Measurements from ENCODE around the gene GRM2. TPM values are rescaled to one million over a fixed set of nuclear protein-coding genes. Genes with fewer than 3 reads are reported as not detected.

GRM2 gene
- total RNA-seq, 1 experiment from 2014 or later, result 3.7 TPM

DNA sequence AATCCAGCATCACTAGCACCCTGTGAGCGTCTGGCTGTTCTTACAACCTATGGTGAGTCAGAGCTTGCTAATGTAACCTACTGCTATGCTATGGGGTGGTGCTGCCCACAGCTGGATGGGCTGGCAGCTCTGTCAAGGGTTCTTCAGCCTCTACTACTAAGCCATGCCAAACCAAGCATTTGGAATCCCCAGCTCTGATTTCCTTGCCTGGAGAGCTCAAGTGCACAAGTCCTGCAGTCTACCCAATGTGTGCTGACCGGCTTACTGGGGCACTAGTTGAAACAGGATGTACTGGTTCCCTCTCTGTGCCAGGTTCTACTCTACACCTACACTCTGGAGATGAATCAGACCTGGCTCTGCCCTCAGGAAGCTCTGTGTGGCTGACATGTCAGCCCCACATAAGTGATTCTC lies 31.7 kb upstream of the GRM2 start:
- TF ChIP-seq ZNF138 (CRISPR knock-in tag; conservative IDR thresholded peaks at IDR 0.05) (no peak), MYBL2 (CRISPR knock-in tag; IDR thresholded peaks at IDR 0.05) (no peak), TCF7 (CRISPR knock-in tag; IDR thresholded peaks at IDR 0.05; ENCODE audit: low read depth) (no peak)
- TF ChIP-seq, protein P1, sequence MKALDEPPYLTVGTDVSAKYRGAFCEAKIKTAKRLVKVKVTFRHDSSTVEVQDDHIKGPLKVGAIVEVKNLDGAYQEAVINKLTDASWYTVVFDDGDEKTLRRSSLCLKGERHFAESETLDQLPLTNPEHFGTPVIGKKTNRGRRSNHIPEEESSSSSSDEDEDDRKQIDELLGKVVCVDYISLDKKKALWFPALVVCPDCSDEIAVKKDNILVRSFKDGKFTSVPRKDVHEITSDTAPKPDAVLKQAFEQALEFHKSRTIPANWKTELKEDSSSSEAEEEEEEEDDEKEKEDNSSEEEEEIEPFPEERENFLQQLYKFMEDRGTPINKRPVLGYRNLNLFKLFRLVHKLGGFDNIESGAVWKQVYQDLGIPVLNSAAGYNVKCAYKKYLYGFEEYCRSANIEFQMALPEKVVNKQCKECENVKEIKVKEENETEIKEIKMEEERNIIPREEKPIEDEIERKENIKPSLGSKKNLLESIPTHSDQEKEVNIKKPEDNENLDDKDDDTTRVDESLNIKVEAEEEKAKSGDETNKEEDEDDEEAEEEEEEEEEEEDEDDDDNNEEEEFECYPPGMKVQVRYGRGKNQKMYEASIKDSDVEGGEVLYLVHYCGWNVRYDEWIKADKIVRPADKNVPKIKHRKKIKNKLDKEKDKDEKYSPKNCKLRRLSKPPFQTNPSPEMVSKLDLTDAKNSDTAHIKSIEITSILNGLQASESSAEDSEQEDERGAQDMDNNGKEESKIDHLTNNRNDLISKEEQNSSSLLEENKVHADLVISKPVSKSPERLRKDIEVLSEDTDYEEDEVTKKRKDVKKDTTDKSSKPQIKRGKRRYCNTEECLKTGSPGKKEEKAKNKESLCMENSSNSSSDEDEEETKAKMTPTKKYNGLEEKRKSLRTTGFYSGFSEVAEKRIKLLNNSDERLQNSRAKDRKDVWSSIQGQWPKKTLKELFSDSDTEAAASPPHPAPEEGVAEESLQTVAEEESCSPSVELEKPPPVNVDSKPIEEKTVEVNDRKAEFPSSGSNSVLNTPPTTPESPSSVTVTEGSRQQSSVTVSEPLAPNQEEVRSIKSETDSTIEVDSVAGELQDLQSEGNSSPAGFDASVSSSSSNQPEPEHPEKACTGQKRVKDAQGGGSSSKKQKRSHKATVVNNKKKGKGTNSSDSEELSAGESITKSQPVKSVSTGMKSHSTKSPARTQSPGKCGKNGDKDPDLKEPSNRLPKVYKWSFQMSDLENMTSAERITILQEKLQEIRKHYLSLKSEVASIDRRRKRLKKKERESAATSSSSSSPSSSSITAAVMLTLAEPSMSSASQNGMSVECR (CRISPR knock-in tag; IDR thresholded peaks at IDR 0.05; ENCODE audit: borderline replicate concordance), result no peak
- H3K9me3 Mint-ChIP-seq, result no peaks in the 10 kb centered on the region
- H3K27ac Mint-ChIP-seq, result no peak overlapping the region
- H3K4me1 Mint-ChIP-seq, result peaks cover 22% of the 10 kb centered on the region
- no peaks in the 10 kb centered on the region; the same call in 1 of the 2 replicates for H3K27me3 Mint-ChIP-seq (ENCODE audit: low read depth)
- DNase-seq (ENCODE audit: low spot score), result no peak
- ChIA-PET POLR2A (interaction anchor here (0.6 kb wide), 1 partner anchor 1359 kb away, joined by 5 read pairs; no protein-coding TSS in a partner anchor), CTCF (interaction anchor here (0.6 to 1.5 kb wide), 3 partner anchors 44 to 175 kb away, joined by 3 to 4 read pairs (median 3); partner anchors contain the start of gene DCAF1)
- no peak overlapping the region for H3K4me3 Mint-ChIP-seq
- ATAC-seq, result no peak
- H3K36me3 Mint-ChIP-seq, result no peaks in the 10 kb centered on the region

DNA sequence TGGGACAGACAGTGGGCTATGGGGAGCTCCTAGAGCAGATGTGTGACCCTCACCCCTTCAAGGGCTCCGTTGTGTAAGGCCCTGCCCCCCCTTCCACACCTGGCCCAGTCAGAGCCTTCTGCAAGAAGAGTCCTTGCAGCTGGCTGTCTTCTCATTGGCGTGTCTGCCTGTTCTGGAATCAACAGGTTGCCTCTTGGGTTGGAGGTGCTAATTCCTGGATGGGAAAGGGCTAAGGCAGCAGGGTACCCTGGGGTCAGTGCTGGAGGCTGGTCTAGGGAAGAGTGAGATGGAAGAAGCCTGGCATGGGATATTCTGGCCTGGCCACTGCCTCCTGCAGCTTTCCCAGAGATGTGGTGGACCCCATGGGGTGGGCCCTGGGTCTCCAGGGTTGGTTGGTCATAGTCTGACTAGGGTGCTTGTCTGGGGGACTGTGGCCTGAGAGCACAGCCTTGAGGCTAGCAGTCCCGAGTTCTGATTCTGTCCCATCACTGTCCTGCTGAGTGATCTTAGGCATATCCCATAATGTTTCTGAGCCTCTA lies 30.7 kb upstream of the GRM2 start:
- Mint-ChIP-seq H3K27me3 (ENCODE audit: low read depth) (no peaks in the 10 kb centered on the region), H3K36me3 (no peaks in the 10 kb centered on the region), H3K4me3 (no peak overlapping the region), H3K9me3 (no peaks in the 10 kb centered on the region), H3K4me1 (peaks cover 22% of the 10 kb centered on the region), H3K27ac (no peak overlapping the region)
- ATAC-seq, result no peak
- DNase-seq (ENCODE audit: low spot score), result no peak
- CTCF ChIA-PET, result interaction anchor here (0.6 to 1.5 kb wide), 2 partner anchors 43 to 174 kb away, joined by 3 to 4 read pairs; no protein-coding TSS in a partner anchor
- POLR2A ChIA-PET, result no interaction called here
- TF ChIP-seq, protein P2, sequence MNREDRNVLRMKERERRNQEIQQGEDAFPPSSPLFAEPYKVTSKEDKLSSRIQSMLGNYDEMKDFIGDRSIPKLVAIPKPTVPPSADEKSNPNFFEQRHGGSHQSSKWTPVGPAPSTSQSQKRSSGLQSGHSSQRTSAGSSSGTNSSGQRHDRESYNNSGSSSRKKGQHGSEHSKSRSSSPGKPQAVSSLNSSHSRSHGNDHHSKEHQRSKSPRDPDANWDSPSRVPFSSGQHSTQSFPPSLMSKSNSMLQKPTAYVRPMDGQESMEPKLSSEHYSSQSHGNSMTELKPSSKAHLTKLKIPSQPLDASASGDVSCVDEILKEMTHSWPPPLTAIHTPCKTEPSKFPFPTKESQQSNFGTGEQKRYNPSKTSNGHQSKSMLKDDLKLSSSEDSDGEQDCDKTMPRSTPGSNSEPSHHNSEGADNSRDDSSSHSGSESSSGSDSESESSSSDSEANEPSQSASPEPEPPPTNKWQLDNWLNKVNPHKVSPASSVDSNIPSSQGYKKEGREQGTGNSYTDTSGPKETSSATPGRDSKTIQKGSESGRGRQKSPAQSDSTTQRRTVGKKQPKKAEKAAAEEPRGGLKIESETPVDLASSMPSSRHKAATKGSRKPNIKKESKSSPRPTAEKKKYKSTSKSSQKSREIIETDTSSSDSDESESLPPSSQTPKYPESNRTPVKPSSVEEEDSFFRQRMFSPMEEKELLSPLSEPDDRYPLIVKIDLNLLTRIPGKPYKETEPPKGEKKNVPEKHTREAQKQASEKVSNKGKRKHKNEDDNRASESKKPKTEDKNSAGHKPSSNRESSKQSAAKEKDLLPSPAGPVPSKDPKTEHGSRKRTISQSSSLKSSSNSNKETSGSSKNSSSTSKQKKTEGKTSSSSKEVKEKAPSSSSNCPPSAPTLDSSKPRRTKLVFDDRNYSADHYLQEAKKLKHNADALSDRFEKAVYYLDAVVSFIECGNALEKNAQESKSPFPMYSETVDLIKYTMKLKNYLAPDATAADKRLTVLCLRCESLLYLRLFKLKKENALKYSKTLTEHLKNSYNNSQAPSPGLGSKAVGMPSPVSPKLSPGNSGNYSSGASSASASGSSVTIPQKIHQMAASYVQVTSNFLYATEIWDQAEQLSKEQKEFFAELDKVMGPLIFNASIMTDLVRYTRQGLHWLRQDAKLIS (CRISPR knock-in tag; IDR thresholded peaks at IDR 0.05; ENCODE audit: borderline replicate concordance), result no peak
- TF ChIP-seq ZNF423 (CRISPR knock-in tag; IDR thresholded peaks at IDR 0.05) (no peak), GRHL2 (CRISPR knock-in tag; IDR thresholded peaks at IDR 0.05; ENCODE audit: insufficient replicate concordance, severe bottlenecking) (no peak), TEAD1 (CRISPR knock-in tag; IDR thresholded peaks at IDR 0.05) (no peak), TEAD4 (CRISPR knock-in tag; IDR thresholded peaks at IDR 0.05) (no peak), ZNF396 (CRISPR knock-in tag; IDR thresholded peaks at IDR 0.05; ENCODE audit: borderline replicate concordance) (no peak), NFE2L1 (CRISPR knock-in tag; IDR thresholded peaks at IDR 0.05) (no peak), ESRRA (CRISPR knock-in tag; IDR thresholded peaks at IDR 0.05; ENCODE audit: borderline replicate concordance) (no peak)
- TF ChIP-seq, protein P3, sequence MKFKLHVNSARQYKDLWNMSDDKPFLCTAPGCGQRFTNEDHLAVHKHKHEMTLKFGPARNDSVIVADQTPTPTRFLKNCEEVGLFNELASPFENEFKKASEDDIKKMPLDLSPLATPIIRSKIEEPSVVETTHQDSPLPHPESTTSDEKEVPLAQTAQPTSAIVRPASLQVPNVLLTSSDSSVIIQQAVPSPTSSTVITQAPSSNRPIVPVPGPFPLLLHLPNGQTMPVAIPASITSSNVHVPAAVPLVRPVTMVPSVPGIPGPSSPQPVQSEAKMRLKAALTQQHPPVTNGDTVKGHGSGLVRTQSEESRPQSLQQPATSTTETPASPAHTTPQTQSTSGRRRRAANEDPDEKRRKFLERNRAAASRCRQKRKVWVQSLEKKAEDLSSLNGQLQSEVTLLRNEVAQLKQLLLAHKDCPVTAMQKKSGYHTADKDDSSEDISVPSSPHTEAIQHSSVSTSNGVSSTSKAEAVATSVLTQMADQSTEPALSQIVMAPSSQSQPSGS (CRISPR knock-in tag; IDR thresholded peaks at IDR 0.05; ENCODE audit: borderline replicate concordance, low read depth), result no peak
- TF ChIP-seq, protein P4, sequence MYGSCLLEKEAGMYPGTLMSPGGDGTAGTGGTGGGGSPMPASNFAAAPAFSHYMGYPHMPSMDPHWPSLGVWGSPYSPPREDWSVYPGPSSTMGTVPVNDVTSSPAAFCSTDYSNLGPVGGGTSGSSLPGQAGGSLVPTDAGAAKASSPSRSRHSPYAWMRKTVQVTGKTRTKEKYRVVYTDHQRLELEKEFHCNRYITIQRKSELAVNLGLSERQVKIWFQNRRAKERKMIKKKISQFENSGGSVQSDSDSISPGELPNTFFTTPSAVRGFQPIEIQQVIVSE (CRISPR knock-in tag; IDR thresholded peaks at IDR 0.05; ENCODE audit: borderline replicate concordance), result no peak
- TF ChIP-seq, protein P5, sequence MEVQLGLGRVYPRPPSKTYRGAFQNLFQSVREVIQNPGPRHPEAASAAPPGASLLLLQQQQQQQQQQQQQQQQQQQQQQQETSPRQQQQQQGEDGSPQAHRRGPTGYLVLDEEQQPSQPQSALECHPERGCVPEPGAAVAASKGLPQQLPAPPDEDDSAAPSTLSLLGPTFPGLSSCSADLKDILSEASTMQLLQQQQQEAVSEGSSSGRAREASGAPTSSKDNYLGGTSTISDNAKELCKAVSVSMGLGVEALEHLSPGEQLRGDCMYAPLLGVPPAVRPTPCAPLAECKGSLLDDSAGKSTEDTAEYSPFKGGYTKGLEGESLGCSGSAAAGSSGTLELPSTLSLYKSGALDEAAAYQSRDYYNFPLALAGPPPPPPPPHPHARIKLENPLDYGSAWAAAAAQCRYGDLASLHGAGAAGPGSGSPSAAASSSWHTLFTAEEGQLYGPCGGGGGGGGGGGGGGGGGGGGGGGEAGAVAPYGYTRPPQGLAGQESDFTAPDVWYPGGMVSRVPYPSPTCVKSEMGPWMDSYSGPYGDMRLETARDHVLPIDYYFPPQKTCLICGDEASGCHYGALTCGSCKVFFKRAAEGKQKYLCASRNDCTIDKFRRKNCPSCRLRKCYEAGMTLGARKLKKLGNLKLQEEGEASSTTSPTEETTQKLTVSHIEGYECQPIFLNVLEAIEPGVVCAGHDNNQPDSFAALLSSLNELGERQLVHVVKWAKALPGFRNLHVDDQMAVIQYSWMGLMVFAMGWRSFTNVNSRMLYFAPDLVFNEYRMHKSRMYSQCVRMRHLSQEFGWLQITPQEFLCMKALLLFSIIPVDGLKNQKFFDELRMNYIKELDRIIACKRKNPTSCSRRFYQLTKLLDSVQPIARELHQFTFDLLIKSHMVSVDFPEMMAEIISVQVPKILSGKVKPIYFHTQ (CRISPR knock-in tag; IDR thresholded peaks at IDR 0.05), result no peak
- TF ChIP-seq, protein P6, sequence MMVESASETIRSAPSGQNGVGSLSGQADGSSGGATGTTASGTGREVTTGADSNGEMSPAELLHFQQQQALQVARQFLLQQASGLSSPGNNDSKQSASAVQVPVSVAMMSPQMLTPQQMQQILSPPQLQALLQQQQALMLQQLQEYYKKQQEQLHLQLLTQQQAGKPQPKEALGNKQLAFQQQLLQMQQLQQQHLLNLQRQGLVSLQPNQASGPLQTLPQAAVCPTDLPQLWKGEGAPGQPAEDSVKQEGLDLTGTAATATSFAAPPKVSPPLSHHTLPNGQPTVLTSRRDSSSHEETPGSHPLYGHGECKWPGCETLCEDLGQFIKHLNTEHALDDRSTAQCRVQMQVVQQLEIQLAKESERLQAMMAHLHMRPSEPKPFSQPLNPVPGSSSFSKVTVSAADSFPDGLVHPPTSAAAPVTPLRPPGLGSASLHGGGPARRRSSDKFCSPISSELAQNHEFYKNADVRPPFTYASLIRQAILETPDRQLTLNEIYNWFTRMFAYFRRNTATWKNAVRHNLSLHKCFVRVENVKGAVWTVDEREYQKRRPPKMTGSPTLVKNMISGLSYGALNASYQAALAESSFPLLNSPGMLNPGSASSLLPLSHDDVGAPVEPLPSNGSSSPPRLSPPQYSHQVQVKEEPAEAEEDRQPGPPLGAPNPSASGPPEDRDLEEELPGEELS (CRISPR knock-in tag; IDR thresholded peaks at IDR 0.05), result no peak
- TF ChIP-seq, protein P7, sequence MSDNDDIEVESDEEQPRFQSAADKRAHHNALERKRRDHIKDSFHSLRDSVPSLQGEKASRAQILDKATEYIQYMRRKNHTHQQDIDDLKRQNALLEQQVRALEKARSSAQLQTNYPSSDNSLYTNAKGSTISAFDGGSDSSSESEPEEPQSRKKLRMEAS (CRISPR knock-in tag; IDR thresholded peaks at IDR 0.05), result no peak
